ENCODE data around the gene ZDHHC9.

Gene ZDHHC9

GRCh38 chrX:129759576-129760061 lies 84.1 kb downstream of the ZDHHC9 start:
- Mint-ChIP-seq H3K4me3 (no peak overlapping the region), H3K27me3 (ENCODE audit: low read depth, poor library complexity) (peaks cover 13% of the 10 kb centered on the region), H3K4me1 (peaks cover 12% of the 10 kb centered on the region), H3K9me3 (peaks cover 16% of the 10 kb centered on the region), H3K36me3 (ENCODE audit: low read depth) (no peaks in the 10 kb centered on the region), H3K27ac (no peak overlapping the region)
- TF ChIP-seq CTCF (IDR thresholded peaks at IDR 0.05), result no peak
- no peak for DNase-seq

DNA sequence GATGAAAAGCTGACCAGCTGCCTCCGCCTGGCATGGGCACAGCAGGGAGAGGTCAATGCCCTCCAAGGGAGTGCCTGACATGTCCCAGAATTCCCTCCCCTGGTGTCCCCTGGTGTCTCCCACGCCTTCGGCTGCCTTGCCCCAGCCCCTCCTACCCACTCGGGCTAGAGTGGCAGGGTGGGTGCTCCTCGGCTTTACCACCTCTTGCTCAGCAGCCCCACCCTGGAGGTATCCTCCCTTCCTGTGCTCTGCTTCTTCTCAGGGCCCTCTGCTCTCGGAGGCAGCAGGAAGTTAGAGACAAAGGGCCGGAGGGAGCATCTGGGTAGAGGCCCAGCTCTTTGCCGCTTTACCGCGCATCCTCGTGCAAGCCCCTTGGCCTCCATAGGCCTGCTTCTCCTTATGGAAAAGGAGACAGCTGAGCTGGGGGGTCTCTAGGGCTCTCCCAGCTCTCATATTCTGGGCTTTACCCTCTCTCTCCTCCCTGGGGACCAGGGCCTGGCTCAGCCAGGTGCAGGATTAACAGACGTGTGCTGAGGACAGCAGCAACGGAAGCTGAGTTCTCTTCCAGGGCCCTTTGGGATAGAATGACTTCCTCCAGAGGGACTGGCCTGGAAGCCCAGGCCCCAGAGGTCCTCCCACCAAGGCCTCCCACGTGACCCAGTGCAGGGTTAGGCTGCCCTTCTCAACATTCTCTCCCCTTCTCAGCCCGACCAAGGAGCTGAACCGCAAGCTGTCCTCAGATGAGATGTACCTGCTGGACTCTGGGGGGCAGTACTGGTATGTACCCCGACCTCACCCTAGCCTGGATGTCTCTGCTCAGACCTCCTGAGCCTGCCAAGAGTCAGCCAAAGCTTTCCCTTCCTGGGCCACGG lies 87.7 kb downstream of the ZDHHC9 start:
- Mint-ChIP-seq H3K4me3 (no peak overlapping the region), H3K9me3 (peaks cover 10% of the 10 kb centered on the region), H3K36me3 (ENCODE audit: low read depth) (no peaks in the 10 kb centered on the region), H3K27ac (peak overlapping the region; percentile 51), H3K27me3 (ENCODE audit: low read depth, poor library complexity) (peaks cover 26% of the 10 kb centered on the region), H3K4me1 (peaks cover 18% of the 10 kb centered on the region)
- no peak for TF ChIP-seq CTCF (IDR thresholded peaks at IDR 0.05)
- peak; percentile 19 for DNase-seq

GRCh38 chrX:129754056-129755024 lies 89.3 kb downstream of the ZDHHC9 start:
- Mint-ChIP-seq H3K27ac (no peak overlapping the region), H3K9me3 (peaks cover 5% of the 10 kb centered on the region), H3K27me3 (ENCODE audit: low read depth, poor library complexity) (peaks cover 30% of the 10 kb centered on the region), H3K4me1 (peaks cover 18% of the 10 kb centered on the region), H3K36me3 (ENCODE audit: low read depth) (no peaks in the 10 kb centered on the region), H3K4me3 (no peak overlapping the region)
- TF ChIP-seq CTCF (IDR thresholded peaks at IDR 0.05), result peak; percentile 36
- no peak for DNase-seq
